Aorta (tissue), 5 donors: Measurements from ENCODE around the gene CKLF. TPM values are rescaled to one million over a fixed set of nuclear protein-coding genes. Genes with fewer than 3 reads are reported as not detected.

Experiments used
- ATAC-seq: fragments of 200-7000 bp; cut with Tn5 transposase; one replicate; pipeline ENCODE4 v1.9.1; 2022; ENCODE audit warnings: moderate library complexity; ENCODE audit not compliant: low FRiP score
- DNase-seq, 2 donors: peaks; one replicate each; pipeline ENCODE4 v3.0.0-alpha.2; 2020
- H3K27ac ChIP-seq, 2 donors: one replicate each; pipeline ENCODE4 v1.5.1; 2013; ENCODE audit warnings: low read length in 2 of 2, mild to moderate bottlenecking in 2 of 2, moderate library complexity in 2 of 2, control low read depth in 1 of 2, inconsistent platforms in 1 of 2, low read depth in 1 of 2
- H3K27me3 ChIP-seq, 2 donors: one replicate each; pipeline ENCODE4 v1.6.1; 2013; ENCODE audit warnings: control low read depth in 1 of 2, low read length in 1 of 2, mild to moderate bottlenecking in 1 of 2, moderate library complexity in 1 of 2; ENCODE audit not compliant: insufficient read depth in 2 of 2, control insufficient read depth in 1 of 2
- H3K36me3 ChIP-seq, 2 donors: one replicate each; pipeline ENCODE4 v1.6.1; 2013; ENCODE audit warnings: control low read depth in 1 of 2, low read length in 1 of 2, mild to moderate bottlenecking in 1 of 2; ENCODE audit not compliant: insufficient read depth in 2 of 2, control insufficient read depth in 1 of 2
- H3K4me1 ChIP-seq, 2 donors: one replicate each; pipeline ENCODE4 v1.6.1; 2013; ENCODE audit warnings: low read length in 2 of 2, control low read depth in 1 of 2, mild to moderate bottlenecking in 1 of 2, moderate library complexity in 1 of 2; ENCODE audit not compliant: insufficient read depth in 2 of 2, control insufficient read depth in 1 of 2
- H3K4me3 ChIP-seq, 2 donors: one replicate each; pipeline ENCODE4 v1.5.1; 2013; ENCODE audit warnings: low read length in 2 of 2, control low read depth in 1 of 2, mild to moderate bottlenecking in 1 of 2
- H3K9me3 ChIP-seq: one replicate; pipeline ENCODE4 v1.6.1; 2013; ENCODE audit warnings: mild to moderate bottlenecking, low read length; ENCODE audit not compliant: control insufficient read depth
- WGBS, 2 donors: extraction: QIAGEN DNeasy Blood & Tissue Kit; methylation state at CpG; one replicate each; pipeline ENCODE4 v1.1.7; 2013; 5-methylcytosine and 5-hydroxymethylcytosine counted together
- intact Hi-C, 2 donors: fragments of 100-400 bp; cut with DNase I; formaldehyde crosslinking; loops; one replicate each; pipeline versions ENCODE4 v1.14.2 to v1.15.0; 2022
- polyA plus RNA-seq, 2 donors: library from polyadenylated mRNA; stranded (reverse); fragments of 200-250 nt; gene quantifications; one replicate each; pipeline ENCODE4 v1.2.3, GENCODE V29; 2013
- total RNA-seq, 2 donors: library from RNA; stranded (reverse); fragmentation: NEBNext Ultra II Directional; extraction: Animal tissue kit (Norgen Biotek cat#: 25700); gene quantifications; one replicate each; pipeline ENCODE4 v1.2.1, GENCODE V29; 2021
- donor health status: healthy with polysubstance abuse.
- donor health status: Bipolar disorder and iron deficiency.
- donor health status: DM: no; HTN: no; CAD: no.
- donor health status: DM: no; HTN: no; CAD: no.
- donor health status: DM: yes; HTN: yes; CAD: no.

CKLF gene
- total and polyA plus RNA-seq, 4 donors: 19.9 to 45.0 (median 33.9) TPM

DNA sequence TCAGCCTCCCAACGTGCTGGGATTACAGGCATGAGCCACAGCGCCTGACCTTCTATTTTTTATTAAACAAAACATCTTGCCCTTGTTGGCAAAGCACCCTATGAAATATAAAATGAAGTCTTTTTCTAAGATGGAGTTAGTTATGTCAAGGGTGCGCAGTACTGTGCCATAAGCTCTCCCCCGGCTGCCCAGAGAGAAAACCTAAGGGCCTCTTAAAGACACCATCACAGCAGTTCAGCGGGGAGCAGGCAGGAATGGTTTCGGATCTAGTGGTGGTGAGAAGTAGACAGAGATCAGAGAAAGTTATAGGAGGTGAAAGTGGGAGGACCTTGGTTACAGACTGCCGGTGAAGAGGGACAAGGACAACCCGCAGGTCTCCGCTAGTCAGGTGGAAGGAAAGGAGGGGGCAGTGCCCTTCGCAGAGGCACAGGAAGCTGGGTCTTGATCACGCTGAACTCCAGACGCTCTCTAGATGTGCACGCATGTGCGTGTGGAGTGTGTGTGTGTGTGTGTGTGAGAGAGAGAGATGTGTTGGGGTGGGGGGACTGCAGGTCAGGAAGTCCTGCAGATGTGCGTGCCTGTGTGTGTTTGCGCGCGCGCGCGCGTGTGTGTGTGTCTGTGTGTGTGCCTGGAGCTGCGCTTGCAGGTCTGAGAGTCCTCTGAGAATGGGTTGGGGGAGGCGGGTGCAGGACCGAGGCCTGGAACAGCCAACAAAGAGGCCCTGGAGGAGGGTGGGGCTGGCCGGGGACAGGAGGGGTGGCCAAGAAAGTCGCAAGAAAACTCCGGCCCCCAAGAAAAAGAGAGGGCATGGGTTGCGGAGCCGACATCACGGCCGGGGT is 51.4 kb downstream of the CKLF start:
- Histone ChIP-seq H3K27me3 (no peaks in the 10 kb centered on the region), H3K27ac (peak overlapping the region in 1 of 2 donors; percentile 20), H3K4me1 (no peaks in the 10 kb centered on the region), H3K4me3 (peak overlapping the region; percentile 69 to 75), H3K36me3 (no peaks in the 10 kb centered on the region), H3K9me3 (no peaks in the 10 kb centered on the region)
- WGBS, 2 donors: 5 to 6% methylated on average over 31 to 32 of the region's 32 CpGs
- peak; percentile 81 to 85 for DNase-seq
- intact Hi-C loops: loop anchor here (1.0 to 5.0 kb wide), 4 partner anchors 51 to 196 kb away; partner anchors contain the start of gene CKLF (in 1 of the 2)
- peak; percentile 37 for ATAC-seq

DNA sequence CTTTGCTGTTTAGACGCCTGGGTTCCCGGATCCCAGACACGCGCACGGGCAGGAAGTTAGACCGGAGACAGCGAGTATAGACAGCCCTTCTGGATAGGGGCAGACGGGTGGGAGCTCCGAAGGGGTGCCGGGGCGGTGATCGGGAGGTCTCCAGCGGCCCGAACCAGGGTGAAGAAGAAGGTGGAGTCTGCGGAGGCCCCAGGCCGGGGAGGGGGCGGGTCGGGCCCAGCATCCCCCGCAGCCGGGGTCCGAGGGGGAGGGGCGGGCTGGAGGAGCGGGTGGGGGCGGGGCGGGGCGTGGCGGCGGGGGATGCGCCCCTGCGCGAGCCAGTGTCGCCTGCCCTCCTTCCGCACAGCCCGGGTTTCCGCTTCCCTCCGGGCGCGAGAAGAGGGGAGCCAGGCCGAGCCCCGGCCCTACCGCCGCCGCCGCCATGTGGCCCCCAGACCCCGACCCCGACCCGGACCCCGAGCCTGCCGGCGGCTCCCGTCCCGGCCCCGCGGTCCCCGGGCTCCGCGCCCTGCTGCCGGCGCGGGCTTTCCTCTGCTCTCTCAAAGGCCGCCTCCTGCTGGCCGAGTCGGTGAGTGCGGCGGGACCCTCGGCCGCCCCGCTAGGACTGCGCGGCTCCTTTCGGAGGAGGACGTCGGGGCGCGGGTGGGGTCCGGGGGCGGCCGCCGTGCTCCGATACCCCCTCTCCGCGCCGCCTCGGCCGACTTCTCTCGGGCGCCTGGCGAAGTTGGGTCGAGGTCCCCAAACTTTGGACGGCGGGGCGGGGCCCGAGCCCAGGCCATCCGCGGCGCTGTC is 52.2 kb downstream of the CKLF start, which contains the start of gene CMTM3:
Gene CMTM3 (plus strand): TSS at position 329 of the 801 bp plus-strand sequence. CDS start 102 bp downstream, at position 431.
- Histone ChIP-seq H3K4me1 (no peaks in the 10 kb centered on the region), H3K36me3 (no peaks in the 10 kb centered on the region), H3K4me3 (peak within 1 kb of the TSS; percentile 69 to 75), H3K27me3 (no peaks in the 10 kb centered on the region), H3K9me3 (no peaks in the 10 kb centered on the region), H3K27ac (peak within 1 kb of the TSS; percentile 62 to 70)
- peak; percentile 77 to 91 for DNase-seq
- ATAC-seq: peak; percentile 80
- WGBS, 2 donors: 1% methylated on average over 63 to 96 of the region's 96 CpGs
- intact Hi-C loops: loop anchor here (1.0 to 5.0 kb wide), 6 partner anchors 52 to 263 kb away; partner anchors contain the start of genes CKLF (in 1 of the 2) and DYNC1LI2 (in 1 of the 2)

DNA sequence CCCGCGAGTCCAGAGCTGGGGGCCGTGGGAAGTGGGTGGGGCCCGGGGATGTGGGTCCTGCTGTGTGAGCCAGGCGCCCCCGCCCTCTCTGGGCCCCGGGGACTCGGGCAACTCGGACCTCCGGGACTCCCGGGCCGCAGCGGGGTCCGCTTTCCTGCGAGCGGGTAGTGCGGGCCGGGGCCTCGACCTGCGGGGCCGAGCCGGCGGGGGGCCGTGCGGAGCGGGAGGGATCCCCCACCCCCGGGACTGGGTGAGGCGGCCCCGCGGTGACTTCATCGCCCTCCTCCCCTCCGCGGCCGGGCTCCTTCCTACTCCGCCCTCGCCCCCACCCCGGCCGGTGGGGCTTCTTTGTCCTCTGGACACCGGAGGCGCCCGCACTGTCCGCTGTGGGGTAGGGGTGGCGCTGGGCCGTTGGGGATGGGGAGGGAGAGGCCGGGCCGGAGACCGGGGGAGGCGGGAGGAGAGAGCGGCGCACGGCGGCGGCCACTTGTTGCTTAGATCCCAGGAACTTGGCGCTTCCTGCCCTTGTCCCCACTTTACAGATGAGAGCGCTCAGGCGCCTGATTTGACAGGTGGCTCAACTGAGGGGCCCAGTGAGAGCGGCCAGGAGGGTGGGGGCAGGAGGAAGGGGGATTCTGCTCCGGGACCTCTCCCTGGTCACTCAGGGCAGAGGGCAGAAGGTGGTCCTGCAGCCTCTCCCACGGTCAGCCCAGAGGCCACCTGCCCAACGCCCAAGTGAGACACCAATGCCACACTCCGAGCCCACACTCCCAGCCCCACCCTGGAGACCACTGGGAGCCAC is 53.0 kb downstream of the CKLF start:
- H3K27me3 ChIP-seq: no peaks in the 10 kb centered on the region
- intact Hi-C loops: loop anchor here (5.0 kb wide), 3 partner anchors 147 to 262 kb away; partner anchors contain the start of gene DYNC1LI2 (in 1 of the 2)
- ATAC-seq: peak; percentile 55

GRCh38 chr16:66605979-66606751 is 53.8 kb downstream of the CKLF start:
- H3K27me3 ChIP-seq: no peaks in the 10 kb centered on the region
- 73 to 75% methylated on average over 10 of the region's 10 CpGs for WGBS, 2 donors
- no peaks in the 10 kb centered on the region for H3K36me3 ChIP-seq
- no peak overlapping the region for H3K4me3 ChIP-seq
- no peak for ATAC-seq
- DNase-seq: no peak
- intact Hi-C loops: loop anchor here (5.0 kb wide), 3 partner anchors 146 to 261 kb away; partner anchors contain the start of gene DYNC1LI2 (in 1 of the 2)
- no peaks in the 10 kb centered on the region for H3K9me3 ChIP-seq
- peak overlapping the region; percentile 62 to 70 for H3K27ac ChIP-seq
- no peaks in the 10 kb centered on the region for H3K4me1 ChIP-seq

More for the DNA sequence above, 53.0 kb downstream of the CKLF start:
- peak; percentile 81 to 88 for DNase-seq
- no peaks in the 10 kb centered on the region for H3K4me1 ChIP-seq
- peak overlapping the region; percentile 69 to 75 for H3K4me3 ChIP-seq
- 6% methylated on average over 49 to 61 of the region's 61 CpGs for WGBS, 2 donors
- H3K9me3 ChIP-seq: no peaks in the 10 kb centered on the region
- no peaks in the 10 kb centered on the region for H3K36me3 ChIP-seq
- H3K27ac ChIP-seq: peak overlapping the region; percentile 62 to 70

DNA sequence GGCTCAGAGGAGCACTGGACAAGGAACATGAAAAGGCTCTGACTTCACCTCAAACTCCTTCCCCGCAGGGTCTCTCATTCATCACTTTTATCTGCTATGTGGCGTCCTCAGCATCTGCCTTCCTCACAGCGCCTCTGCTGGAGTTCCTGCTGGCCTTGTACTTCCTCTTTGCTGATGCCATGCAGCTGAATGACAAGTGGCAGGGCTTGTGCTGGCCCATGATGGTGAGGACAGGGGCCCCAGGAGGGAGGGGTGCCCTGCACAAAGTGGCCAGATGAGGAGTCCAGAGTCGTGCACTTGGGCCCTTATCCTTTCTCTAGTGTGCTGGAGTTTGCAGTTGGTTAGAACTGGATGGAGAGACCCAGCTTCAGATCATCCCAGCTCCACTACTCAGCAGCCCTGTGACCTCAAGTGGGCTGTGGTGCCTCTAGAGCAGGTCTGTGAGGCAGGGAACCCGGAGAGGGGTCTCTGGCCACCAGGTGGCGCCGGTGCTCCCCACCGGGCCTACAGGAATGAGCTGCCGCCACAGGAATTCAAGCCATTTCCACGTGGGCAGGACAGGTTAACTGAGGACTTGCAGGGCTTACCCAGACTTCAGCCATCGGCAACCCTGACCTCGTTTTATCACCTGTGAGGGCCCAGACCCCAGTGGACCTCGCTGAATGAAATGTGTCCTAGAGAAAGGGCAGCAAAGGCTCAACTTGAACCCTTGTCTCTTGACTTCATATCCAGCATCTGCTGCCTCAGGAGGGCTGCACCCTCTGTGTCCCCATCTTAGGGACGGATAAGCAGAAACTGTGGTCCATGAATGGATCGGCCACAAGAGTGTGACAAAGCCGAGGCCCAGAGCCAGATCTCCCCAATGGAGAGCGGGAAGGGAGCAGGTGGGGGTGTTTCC is 56.1 kb downstream of the CKLF start:
- no peaks in the 10 kb centered on the region for H3K36me3 ChIP-seq
- intact Hi-C loops: loop anchor here (2.0 to 5.0 kb wide), 5 partner anchors 40 to 259 kb away; partner anchors contain the start of gene DYNC1LI2 (in 1 of the 2)
- 27 to 30% methylated on average over 17 of the region's 17 CpGs for WGBS, 2 donors
- no peaks in the 10 kb centered on the region for H3K4me1 ChIP-seq
- ATAC-seq (peak; percentile 69), DNase-seq (peak; percentile 90 to 96)
- H3K27ac ChIP-seq: no peak overlapping the region
- no peak overlapping the region for H3K4me3 ChIP-seq
- H3K27me3 ChIP-seq: no peaks in the 10 kb centered on the region
- no peaks in the 10 kb centered on the region for H3K9me3 ChIP-seq

DNA sequence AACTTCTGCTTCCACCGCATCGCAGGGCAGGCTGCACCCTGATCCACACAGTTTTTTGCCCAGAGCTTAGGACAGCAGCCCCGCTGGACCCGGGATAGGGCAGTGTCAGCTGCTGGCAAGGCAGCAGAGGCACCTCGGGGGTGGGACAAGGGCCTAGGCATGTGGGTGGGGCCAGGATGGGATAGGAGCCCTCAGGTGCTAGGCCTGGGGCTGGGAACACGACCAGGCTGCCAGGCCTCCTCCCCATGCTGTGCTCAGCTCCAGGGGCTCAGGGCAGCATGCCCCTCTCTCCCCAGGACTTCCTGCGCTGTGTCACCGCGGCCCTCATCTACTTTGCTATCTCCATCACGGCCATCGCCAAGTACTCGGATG is 56.7 kb downstream of the CKLF start:
- intact Hi-C loops: loop anchor here (2.0 to 5.0 kb wide), 5 partner anchors 40 to 258 kb away; partner anchors contain the start of gene DYNC1LI2 (in 1 of the 2)
- Histone ChIP-seq H3K4me1 (no peaks in the 10 kb centered on the region), H3K4me3 (no peak overlapping the region), H3K27ac (no peak overlapping the region), H3K9me3 (no peaks in the 10 kb centered on the region), H3K27me3 (no peaks in the 10 kb centered on the region), H3K36me3 (no peaks in the 10 kb centered on the region)
- 81 to 84% methylated on average over 12 of the region's 12 CpGs for WGBS, 2 donors
- DNase-seq: no peak
- ATAC-seq: no peak
